A549 (cell line): ENCODE results near the gene HLCS.

Source experiments
- EHMT2 ChIP-seq: fragments of 200-600 bp; sonication (generic); IDR thresholded peaks from 2 replicates; pipeline ENCODE4 v1.6.1; 2016; ENCODE audit warnings: antibody characterized with exemption, low read depth, mild to moderate bottlenecking, moderate library complexity
- PBX3 ChIP-seq: IDR thresholded peaks from 2 replicates; pipeline ENCODE4 v1.6.1; 2012
- POLR2A ChIP-seq: IDR thresholded peaks from 2 replicates; pipeline ENCODE4 v1.6.1; 2012; ENCODE audit warnings: mild to moderate bottlenecking, low read length
- POLR2AphosphoS2 ChIP-seq: conservative IDR thresholded peaks from 2 replicates; pipeline ENCODE4 v1.6.1; 2012; ENCODE audit warnings: low read length, improper control_type of control experiment, inconsistent platforms
- TF ChIP-seq, protein P1 (sequence below): fragments of >200 bp; sonication (Bioruptor Twin); formaldehyde crosslinking; IDR thresholded peaks from 3 replicates; pipeline ENCODE4 v1.5.1; 2016

DNA sequence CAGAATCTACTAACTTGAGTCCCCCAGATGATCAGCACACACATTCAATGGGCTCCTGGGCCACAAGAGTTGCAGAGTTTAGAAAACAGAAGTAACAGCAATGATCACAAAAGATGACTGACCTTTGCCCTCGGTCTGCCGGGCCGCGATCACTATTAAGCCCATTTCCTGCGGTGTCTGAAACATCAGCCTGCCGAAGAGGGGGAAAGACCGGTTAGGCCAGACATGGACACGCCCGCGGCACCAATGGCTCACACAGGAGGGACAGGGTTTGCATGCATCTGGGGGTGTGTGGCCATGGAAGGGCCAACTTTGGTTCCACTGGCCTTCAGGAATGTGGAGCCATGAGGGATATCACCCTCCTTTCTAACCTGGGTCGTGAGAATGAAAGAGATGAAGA, 199.4 kb downstream of the HLCS start:
- TF ChIP-seq, protein P1, sequence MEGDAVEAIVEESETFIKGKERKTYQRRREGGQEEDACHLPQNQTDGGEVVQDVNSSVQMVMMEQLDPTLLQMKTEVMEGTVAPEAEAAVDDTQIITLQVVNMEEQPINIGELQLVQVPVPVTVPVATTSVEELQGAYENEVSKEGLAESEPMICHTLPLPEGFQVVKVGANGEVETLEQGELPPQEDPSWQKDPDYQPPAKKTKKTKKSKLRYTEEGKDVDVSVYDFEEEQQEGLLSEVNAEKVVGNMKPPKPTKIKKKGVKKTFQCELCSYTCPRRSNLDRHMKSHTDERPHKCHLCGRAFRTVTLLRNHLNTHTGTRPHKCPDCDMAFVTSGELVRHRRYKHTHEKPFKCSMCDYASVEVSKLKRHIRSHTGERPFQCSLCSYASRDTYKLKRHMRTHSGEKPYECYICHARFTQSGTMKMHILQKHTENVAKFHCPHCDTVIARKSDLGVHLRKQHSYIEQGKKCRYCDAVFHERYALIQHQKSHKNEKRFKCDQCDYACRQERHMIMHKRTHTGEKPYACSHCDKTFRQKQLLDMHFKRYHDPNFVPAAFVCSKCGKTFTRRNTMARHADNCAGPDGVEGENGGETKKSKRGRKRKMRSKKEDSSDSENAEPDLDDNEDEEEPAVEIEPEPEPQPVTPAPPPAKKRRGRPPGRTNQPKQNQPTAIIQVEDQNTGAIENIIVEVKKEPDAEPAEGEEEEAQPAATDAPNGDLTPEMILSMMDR, result no peak
- no peak for TF ChIP-seq POLR2A
- TF ChIP-seq PBX3, result no peak
- no peak for TF ChIP-seq EHMT2
- TF ChIP-seq POLR2AphosphoS2, result no peak
